HFFc6 (cell line): ENCODE measurements around the gene MUS81. TPM values are rescaled to one million over a fixed set of nuclear protein-coding genes. Genes with fewer than 3 reads are reported as not detected.
A peak's percentile ranks its signal among the peaks of the same experiment; 100 is the strongest.

ENCODE experiments used
- DNase-seq: peaks from one replicate; pipeline ENCODE4 v3.0.0-alpha.2; 2018
- H3K27ac Mint-ChIP-seq: 2 replicates; pipeline ENCODE4 v1.8.0; 2020; ENCODE audit warnings: mild to moderate bottlenecking, mixed read lengths
- H3K27me3 Mint-ChIP-seq: 2 replicates; pipeline ENCODE4 v1.8.0; 2021; ENCODE audit warnings: mild to moderate bottlenecking, moderate library complexity, mixed read lengths; ENCODE audit not compliant: insufficient read depth
- H3K36me3 Mint-ChIP-seq: 2 replicates; pipeline ENCODE4 v1.8.0; 2021; ENCODE audit warnings: low read depth, mixed read lengths
- H3K4me1 Mint-ChIP-seq: 2 replicates; pipeline ENCODE4 v1.8.0; 2020; ENCODE audit warnings: low read depth, mixed read lengths
- H3K4me3 Mint-ChIP-seq: 2 replicates; pipeline ENCODE4 v1.8.0; 2020; ENCODE audit warnings: mild to moderate bottlenecking, moderate library complexity, mixed read lengths
- H3K9me3 Mint-ChIP-seq: 2 replicates; pipeline ENCODE4 v1.8.0; 2020; ENCODE audit warnings: mild to moderate bottlenecking, mixed read lengths
- total RNA-seq, 6 experiments: library from RNA; stranded (reverse); fragmentation: NEBNext Ultra II Directional; extraction: Animal tissue kit (Norgen Biotek cat#: 25700); gene quantifications; 2 replicates in 1 of 6; 3 replicates in 5 of 6; pipeline ENCODE4 v1.2.3, GENCODE V29; 2021
- TF ChIP-seq, protein P1 (sequence below): fragments of 200-600 bp; sonication (generic); IDR thresholded peaks from 2 replicates; pipeline ENCODE4 v1.5.0; 2021; ENCODE audit warnings: antibody characterized with exemption, mild to moderate bottlenecking

Gene MUS81
- total RNA-seq, 6 experiments from 2014 or later, result 38.4 to 47.9 (median 43.1) TPM

DNA sequence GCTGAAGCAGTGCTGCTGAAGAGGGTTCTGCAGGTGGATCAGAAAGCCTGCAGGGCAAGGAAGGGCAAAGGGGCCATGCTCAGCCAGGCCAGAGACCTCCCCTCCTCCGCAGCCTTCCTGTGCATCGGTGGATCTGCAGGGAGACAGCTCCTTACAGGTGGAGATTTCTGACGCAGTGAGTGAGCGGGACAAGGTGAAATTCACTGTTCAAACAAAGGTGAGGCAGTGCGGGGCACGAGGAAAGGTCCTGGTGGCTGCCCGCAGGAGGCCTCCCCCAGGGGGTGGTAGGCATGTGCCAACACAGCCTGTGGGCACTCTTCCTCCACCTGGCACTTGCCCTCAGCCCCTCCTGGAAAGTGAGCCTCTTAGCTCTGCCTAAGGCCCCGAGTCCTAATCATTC lies 10.9 kb upstream of the MUS81 start:
- Mint-ChIP-seq H3K9me3 (peaks cover 4% of the 10 kb centered on the region; the same call in 1 of the 2 replicates), H3K36me3 (peaks cover 25% of the 10 kb centered on the region), H3K4me3 (no peak overlapping the region), H3K4me1 (peaks cover 12% of the 10 kb centered on the region), H3K27ac (no peak overlapping the region), H3K27me3 (peaks cover 17% of the 10 kb centered on the region)
- DNase-seq, result no peak
- TF ChIP-seq, protein P1, sequence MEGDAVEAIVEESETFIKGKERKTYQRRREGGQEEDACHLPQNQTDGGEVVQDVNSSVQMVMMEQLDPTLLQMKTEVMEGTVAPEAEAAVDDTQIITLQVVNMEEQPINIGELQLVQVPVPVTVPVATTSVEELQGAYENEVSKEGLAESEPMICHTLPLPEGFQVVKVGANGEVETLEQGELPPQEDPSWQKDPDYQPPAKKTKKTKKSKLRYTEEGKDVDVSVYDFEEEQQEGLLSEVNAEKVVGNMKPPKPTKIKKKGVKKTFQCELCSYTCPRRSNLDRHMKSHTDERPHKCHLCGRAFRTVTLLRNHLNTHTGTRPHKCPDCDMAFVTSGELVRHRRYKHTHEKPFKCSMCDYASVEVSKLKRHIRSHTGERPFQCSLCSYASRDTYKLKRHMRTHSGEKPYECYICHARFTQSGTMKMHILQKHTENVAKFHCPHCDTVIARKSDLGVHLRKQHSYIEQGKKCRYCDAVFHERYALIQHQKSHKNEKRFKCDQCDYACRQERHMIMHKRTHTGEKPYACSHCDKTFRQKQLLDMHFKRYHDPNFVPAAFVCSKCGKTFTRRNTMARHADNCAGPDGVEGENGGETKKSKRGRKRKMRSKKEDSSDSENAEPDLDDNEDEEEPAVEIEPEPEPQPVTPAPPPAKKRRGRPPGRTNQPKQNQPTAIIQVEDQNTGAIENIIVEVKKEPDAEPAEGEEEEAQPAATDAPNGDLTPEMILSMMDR, result no peak

DNA sequence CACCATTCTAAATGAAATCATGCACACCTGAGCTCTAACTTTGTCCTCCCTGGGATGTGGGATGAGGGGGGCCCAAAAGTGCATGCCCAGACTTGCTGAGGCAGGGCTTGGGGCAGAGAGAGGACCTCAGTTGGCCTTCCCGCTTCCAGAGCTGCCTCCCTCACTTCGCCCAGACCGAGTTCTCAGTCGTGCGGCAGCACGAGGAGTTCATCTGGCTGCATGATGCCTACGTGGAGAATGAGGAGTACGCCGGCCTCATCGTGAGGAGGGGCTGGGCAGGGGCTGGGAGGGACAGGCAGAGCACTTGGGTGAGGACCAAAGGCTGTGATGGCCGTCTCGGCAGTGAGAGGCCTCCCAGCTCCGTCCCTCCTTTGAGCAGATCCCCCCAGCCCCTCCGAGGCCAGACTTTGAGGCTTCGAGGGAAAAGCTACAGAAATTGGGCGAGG lies 10.4 kb upstream of the MUS81 start:
- Mint-ChIP-seq H3K4me1 (peaks cover 16% of the 10 kb centered on the region), H3K27ac (no peak overlapping the region), H3K36me3 (peaks cover 29% of the 10 kb centered on the region), H3K4me3 (no peak overlapping the region), H3K27me3 (peaks cover 17% of the 10 kb centered on the region), H3K9me3 (peaks cover 4% of the 10 kb centered on the region; the same call in 1 of the 2 replicates)
- TF ChIP-seq, protein P1, result no peak
- no peak for DNase-seq

DNA sequence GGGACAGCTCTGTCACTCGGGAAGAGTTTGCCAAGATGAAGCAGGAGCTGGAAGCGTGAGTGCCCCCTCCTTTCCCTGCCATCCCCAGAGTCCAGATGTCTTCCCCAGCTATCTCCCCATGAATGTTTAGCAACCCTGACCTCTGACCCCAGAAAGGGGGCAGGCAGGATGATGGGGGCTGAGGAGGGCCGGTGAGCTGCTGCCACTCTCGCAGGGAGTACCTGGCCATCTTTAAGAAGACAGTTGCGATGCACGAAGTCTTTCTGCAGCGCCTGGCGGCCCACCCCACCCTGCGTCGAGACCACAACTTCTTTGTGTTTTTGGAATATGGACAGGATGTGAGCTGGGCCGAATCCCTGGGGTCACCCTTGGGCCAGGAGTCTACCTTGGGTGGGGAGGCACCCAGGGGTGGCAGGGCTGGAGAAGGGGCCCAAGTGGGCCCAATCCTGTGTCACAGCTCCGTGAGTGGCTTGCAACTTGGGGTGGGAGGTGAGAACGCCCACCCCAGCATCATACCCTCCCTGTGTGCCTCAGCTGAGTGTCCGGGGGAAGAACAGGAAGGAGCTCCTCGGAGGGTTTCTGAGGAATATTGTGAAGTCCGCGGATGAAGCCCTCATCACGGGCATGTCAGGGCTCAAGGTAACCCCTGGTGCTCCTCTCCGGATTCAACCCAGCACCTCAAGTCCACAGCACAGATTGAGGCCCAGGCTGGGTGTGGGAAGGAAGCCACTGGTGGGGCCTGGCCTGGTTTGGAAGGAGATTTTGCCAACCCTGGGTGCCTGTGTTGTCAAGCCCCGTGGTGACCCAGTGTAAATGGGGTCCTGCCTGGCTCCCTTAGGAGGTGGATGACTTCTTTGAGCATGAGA lies 9.8 kb upstream of the MUS81 start:
- Mint-ChIP-seq H3K36me3 (peaks cover 33% of the 10 kb centered on the region), H3K27ac (no peak overlapping the region), H3K27me3 (peaks cover 17% of the 10 kb centered on the region), H3K4me3 (no peak overlapping the region), H3K9me3 (peaks cover 4% of the 10 kb centered on the region; the same call in 1 of the 2 replicates), H3K4me1 (peaks cover 21% of the 10 kb centered on the region)
- DNase-seq, result no peak
- TF ChIP-seq, protein P1, result no peak

DNA sequence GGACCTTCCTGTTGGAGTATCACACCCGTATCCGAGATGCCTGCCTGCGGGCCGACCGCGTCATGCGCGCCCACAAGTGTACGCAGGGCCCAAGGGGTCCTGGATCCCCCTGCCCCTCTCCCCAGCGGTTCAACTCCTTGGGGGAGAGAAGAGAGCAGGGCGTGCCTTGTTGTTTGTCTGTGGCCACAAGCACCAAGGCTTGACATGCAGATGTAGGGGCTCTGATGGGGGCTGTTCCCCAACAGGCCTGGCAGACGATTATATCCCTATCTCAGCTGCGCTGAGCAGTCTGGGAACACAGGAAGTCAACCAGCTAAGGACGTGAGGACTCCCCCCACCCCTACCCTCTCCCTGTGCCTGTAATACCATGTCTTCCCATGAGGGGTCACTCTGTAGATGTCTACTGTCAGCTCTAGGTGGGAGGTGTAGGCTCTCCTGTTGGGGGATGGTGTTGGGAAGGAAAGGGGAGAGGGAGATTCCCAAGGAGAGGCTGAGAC lies 9.1 kb upstream of the MUS81 start:
- Mint-ChIP-seq H3K27ac (peak overlapping the region; percentile 16; the same call in 1 of the 2 replicates), H3K9me3 (peaks cover 4% of the 10 kb centered on the region; the same call in 1 of the 2 replicates), H3K36me3 (peaks cover 40% of the 10 kb centered on the region), H3K4me1 (peaks cover 28% of the 10 kb centered on the region), H3K27me3 (peaks cover 17% of the 10 kb centered on the region), H3K4me3 (no peak overlapping the region)
- TF ChIP-seq, protein P1, result peak; percentile 72
- no peak for DNase-seq

DNA sequence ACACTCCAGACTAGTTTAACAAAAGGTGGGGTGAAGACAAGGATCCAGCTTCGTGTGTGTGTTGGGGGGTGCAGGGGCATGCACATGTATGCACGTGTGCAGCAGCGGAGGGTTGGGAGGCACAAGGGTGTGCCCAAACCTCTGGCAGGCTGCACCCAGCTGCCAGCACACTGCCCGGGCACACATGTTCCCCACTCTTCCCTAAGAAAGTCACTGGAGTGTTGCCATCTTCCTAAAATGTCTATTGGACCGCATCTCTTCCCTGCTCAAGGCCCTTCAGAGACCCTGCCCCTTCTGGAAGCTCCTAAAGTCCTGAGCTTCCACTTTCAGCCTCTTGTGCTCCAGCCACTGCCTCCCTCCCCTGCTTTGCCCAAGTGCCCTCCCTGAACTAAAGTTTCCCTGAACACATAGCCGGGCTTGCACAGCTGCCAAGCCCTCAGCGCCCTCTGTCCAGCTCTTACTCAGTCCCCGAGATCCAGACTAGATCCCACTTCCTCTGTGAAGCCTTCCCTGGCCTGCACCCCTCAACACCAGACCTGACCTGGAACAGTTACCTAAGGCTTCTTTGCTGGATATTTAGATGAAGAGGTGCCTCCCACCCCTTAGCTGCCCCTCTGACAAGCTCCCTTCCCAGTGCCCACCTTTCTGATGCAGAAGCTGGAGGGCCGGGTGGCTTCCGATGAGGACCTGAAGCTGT lies 8.3 kb upstream of the MUS81 start:
- peak overlapping the region; percentile 22; the same call in 1 of the 2 replicates for H3K4me3 Mint-ChIP-seq
- no peak for DNase-seq

More for the DNA sequence above, 8.3 kb upstream of the MUS81 start:
- H3K9me3 Mint-ChIP-seq, result peaks cover 4% of the 10 kb centered on the region; the same call in 1 of the 2 replicates
- H3K36me3 Mint-ChIP-seq, result peaks cover 48% of the 10 kb centered on the region
- H3K4me1 Mint-ChIP-seq, result peaks cover 36% of the 10 kb centered on the region
- no peak overlapping the region for H3K27ac Mint-ChIP-seq
- H3K27me3 Mint-ChIP-seq, result peaks cover 22% of the 10 kb centered on the region
- TF ChIP-seq, protein P1, result no peak
